Natural killer cell treated with Interleukin-12 subunit alpha and Interleukin-12 subunit beta and Interleukin-15 and Interleukin-18, amount 100 ng/mL, for 72 hours (primary cell): Measurements from ENCODE around the gene TBCB. TPM values are rescaled to one million over a fixed set of nuclear protein-coding genes. Genes with fewer than 3 reads are reported as not detected.
"Not testable (repeated sequence)": the region's sequence is repeated elsewhere in the genome, so short reads cannot be mapped to it uniquely, and the experiment has no call there.

Experiments used
- ATAC-seq, 2 donors: fragments of 150-1000 bp; cut with Tn5 transposase in 1 of 2; sonication (Bioruptor Pico), chemical (Tn5 transposase) in 1 of 2; 2 replicates each; pipeline ENCODE4 v1.10.0; 2021
- DNase-seq: peaks from one replicate; pipeline ENCODE4 v3.0.0; 2022; ENCODE audit warnings: low spot score
- H3K27ac Mint-ChIP-seq, 2 donors: 1 replicate in 1 of 2; 2 replicates in 1 of 2; pipeline ENCODE4 v1.8.0; 2022; ENCODE audit warnings: mixed read lengths in 2 of 2, mild to moderate bottlenecking in 1 of 2, moderate library complexity in 1 of 2
- H3K27me3 Mint-ChIP-seq, 2 donors: 1 replicate in 1 of 2; 2 replicates in 1 of 2; pipeline ENCODE4 v1.8.0; 2022; ENCODE audit warnings: mixed read lengths in 2 of 2
- H3K36me3 Mint-ChIP-seq: one replicate; pipeline ENCODE4 v1.8.0; 2022; ENCODE audit warnings: mixed read lengths
- H3K4me1 Mint-ChIP-seq, 2 donors: 1 replicate in 1 of 2; 2 replicates in 1 of 2; pipeline ENCODE4 v1.8.0; 2022; ENCODE audit warnings: low read depth in 2 of 2, mixed read lengths in 2 of 2, mild to moderate bottlenecking in 1 of 2
- H3K4me3 Mint-ChIP-seq: one replicate; pipeline ENCODE4 v1.8.0; 2022; ENCODE audit warnings: mixed read lengths
- H3K9me3 Mint-ChIP-seq: 2 replicates; pipeline ENCODE4 v1.8.0; 2022; ENCODE audit warnings: mixed read lengths
- total RNA-seq, 2 donors: library from RNA; stranded (reverse); gene quantifications; one replicate each; pipeline ENCODE4 v1.2.3, GENCODE V29; 2022

TBCB gene
- total RNA-seq, 2 donors from 2014 or later: 130 to 141 TPM

- Mint-ChIP-seq H3K27me3 (no peaks in the 10 kb centered on the region), H3K4me3 (no peak overlapping the region), H3K9me3 (no peaks in the 10 kb centered on the region), H3K4me1 (peaks cover 10 to 11% of the 10 kb centered on the region in 2 donors), H3K27ac (no peak overlapping the region), H3K36me3 (no peaks in the 10 kb centered on the region)
- DNase-seq (no peak), ATAC-seq (no peak)
These were observed 36.1 kb downstream of the TBCB start for GRCh38 chr19:36151144-36152018.

DNA sequence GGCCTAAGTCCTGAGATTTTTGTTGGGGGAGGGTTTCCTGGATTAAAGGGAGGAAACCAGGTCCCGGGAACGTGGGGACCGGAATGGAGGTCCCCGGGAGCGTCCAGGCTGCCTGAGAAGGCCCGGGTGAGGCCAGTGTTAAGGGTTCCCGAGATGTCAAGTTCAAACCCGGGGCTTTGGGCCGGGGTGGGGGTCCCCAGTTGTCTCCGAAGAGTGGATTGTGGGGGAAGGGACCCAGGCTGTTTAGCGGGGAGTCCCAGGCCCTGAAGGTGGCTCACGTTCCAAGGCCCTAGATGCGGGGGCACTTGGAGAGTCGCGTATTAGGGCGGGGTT lies 36.7 kb downstream of the TBCB start:
- ATAC-seq (no peak), DNase-seq (no peak)
- Mint-ChIP-seq H3K27me3 (no peaks in the 10 kb centered on the region), H3K4me3 (no peak overlapping the region), H3K27ac (no peak overlapping the region), H3K36me3 (no peaks in the 10 kb centered on the region), H3K9me3 (no peaks in the 10 kb centered on the region), H3K4me1 (peaks cover 10 to 15% of the 10 kb centered on the region in 2 donors)

GRCh38 chr19:36152352-36153091 lies 37.3 kb downstream of the TBCB start, which contains the start of gene COX7A1:
COX7A1 (minus strand) TSS chr19:36152447; CDS start chr19:36152407, 40 bp downstream.
- Mint-ChIP-seq H3K36me3 (no peaks in the 10 kb centered on the region), H3K4me3 (no peak within 1 kb of the TSS), H3K27me3 (no peaks in the 10 kb centered on the region), H3K4me1 (peaks cover 10 to 15% of the 10 kb centered on the region in 2 donors), H3K9me3 (no peaks in the 10 kb centered on the region), H3K27ac (no peak within 1 kb of the TSS)
- no peak for DNase-seq
- peak in 1 of 2 donors; percentile 55 for ATAC-seq

DNA sequence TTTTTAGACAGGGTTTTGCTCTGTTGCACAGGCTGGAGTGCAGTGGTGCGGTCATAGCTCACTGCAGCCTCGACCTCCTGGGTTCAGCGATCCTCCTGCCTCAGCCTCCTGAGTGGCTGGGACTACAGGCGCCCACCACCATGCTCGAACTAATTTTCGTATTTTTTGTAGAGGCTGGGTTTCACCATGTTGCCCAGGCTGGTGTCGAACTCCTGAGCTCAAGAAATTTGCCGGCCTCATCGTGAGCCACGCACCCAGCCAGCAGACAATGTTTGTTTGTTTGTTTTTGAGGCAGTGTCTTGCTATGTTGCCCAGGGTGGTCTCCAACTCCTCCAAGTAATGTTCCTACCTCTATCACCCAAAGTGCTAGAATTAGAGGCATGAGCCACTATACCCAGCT lies 37.9 kb downstream of the TBCB start:
- H3K27me3 Mint-ChIP-seq: no peaks in the 10 kb centered on the region
- H3K9me3 Mint-ChIP-seq: no peaks in the 10 kb centered on the region
- H3K4me1 Mint-ChIP-seq: peaks cover 15% of the 10 kb centered on the region in 2 donors
- ATAC-seq: no peak
- DNase-seq: no peak
- H3K27ac Mint-ChIP-seq: no peak overlapping the region
- H3K4me3 Mint-ChIP-seq: no peak overlapping the region
- no peaks in the 10 kb centered on the region for H3K36me3 Mint-ChIP-seq

GRCh38 chr19:36160821-36161596 lies 45.7 kb downstream of the TBCB start:
- no peak overlapping the region for H3K27ac Mint-ChIP-seq
- DNase-seq (no peak), ATAC-seq (no peak)
- H3K4me1 Mint-ChIP-seq: peaks cover 7 to 10% of the 10 kb centered on the region in 2 donors
- H3K9me3 Mint-ChIP-seq: no peaks in the 10 kb centered on the region
- H3K27me3 Mint-ChIP-seq: no peaks in the 10 kb centered on the region
- H3K4me3 Mint-ChIP-seq: no peak overlapping the region
- no peaks in the 10 kb centered on the region for H3K36me3 Mint-ChIP-seq

DNA sequence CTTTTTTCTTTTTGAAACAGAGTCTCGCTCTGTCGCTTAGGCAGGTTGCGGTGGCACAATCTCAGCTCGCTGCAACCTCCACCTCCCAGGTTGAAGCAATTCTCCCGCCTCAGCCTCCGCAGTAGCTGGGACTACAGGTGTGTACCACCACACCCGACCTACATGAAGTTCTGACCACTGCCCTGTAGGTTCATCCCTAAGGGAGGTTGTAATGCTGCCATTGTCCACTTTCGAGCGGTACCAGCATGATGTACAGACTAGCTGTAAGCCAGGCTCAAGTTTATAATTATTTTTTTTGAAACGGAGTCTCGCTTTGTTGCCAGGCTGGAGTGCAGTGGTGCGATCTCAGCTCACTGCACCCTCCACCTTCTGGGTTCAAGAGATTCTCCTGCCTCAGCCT lies 48.5 kb downstream of the TBCB start:
- Mint-ChIP-seq H3K9me3 (no peaks in the 10 kb centered on the region), H3K4me1 (peaks cover 0 to 3% of the 10 kb centered on the region in 2 donors), H3K27me3 (no peaks in the 10 kb centered on the region), H3K36me3 (no peaks in the 10 kb centered on the region), H3K27ac (no peak overlapping the region), H3K4me3 (no peak overlapping the region)
- ATAC-seq (no peak), DNase-seq (no peak)

DNA sequence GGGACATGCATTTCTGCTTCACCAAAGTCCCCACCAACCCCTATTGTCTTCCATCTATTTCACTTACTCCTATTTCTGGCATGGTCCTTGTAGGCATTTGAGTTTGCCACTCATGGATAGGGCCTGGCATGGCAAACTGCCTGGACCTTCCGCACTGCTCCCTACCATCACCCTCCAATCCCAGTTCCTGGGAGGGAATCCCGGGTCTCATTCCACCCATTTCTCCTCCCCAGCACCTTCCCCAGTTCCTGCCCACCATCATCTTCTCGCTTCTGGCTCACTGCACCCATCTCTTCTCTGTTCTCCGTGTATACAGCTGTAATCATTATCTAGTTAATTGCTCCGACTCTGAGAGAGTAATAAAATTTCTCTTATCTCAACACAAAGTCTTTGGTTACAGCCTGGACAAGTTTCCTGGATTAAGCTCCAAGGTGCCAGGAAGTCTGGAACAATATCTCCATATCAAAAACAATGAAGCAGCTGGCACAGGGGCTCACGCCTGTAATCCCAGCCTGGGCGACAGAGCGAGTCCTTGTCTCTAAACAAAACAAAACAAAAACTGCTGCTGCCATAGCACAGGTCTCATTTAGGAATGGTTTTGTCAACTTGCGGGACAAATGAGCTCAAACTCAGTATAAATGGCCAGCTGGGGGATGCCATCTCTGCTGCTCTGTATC lies 54.0 kb downstream of the TBCB start:
- ATAC-seq (no peak), DNase-seq (no peak)
- H3K36me3 Mint-ChIP-seq: no peaks in the 10 kb centered on the region
- no peaks in the 10 kb centered on the region for H3K9me3 Mint-ChIP-seq
- H3K27me3 Mint-ChIP-seq: no peaks in the 10 kb centered on the region
- no peak overlapping the region for H3K27ac Mint-ChIP-seq
- H3K4me3 Mint-ChIP-seq: no peak overlapping the region
- peaks cover 0 to 2% of the 10 kb centered on the region in 2 donors for H3K4me1 Mint-ChIP-seq

DNA sequence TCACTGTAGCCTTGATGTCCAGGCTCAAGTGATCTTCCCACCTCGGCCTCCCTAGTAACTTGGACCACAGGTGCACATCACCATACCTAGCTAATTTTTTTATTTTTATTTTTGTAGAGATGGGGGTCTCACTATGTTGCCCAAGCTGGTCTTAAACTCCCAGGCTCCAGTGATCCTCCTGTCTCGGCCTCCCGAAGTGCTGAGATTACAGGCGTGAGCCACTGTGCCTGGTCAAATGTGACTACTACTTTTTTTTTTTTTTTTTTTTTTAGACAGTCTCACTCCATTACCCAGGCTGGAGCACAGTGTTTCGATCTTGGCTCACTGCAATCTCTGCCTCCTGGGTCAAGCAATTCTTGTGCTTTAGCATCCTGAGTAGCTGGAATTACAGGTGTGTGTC lies 57.6 kb downstream of the TBCB start:
- H3K4me3 Mint-ChIP-seq: no peak overlapping the region
- peaks cover 0 to 2% of the 10 kb centered on the region in 2 donors for H3K4me1 Mint-ChIP-seq
- H3K9me3 Mint-ChIP-seq: no peaks in the 10 kb centered on the region
- ATAC-seq (no peak), DNase-seq (no peak)
- no peaks in the 10 kb centered on the region for H3K27me3 Mint-ChIP-seq
- H3K36me3 Mint-ChIP-seq: no peaks in the 10 kb centered on the region
- no peak overlapping the region for H3K27ac Mint-ChIP-seq

GRCh38 chr19:36173846-36174245 lies 58.6 kb downstream of the TBCB start:
- DNase-seq, H3K9me3 Mint-ChIP-seq, ATAC-seq, H3K27me3 Mint-ChIP-seq, H3K4me1 Mint-ChIP-seq, H3K4me3 Mint-ChIP-seq, H3K27ac Mint-ChIP-seq, H3K36me3 Mint-ChIP-seq: not testable (repeated sequence)

Other genes with a start within 250 kb of the TBCB start
- 1 to 10 TPM; 1.9 TPM for gene APLP1, start 246.9 kb upstream of the TBCB start, total RNA-seq
- 10 to 100 TPM; 54.4 to 68.7 TPM for gene NFKBID, start 214.9 kb upstream of the TBCB start, total RNA-seq
- gene HCST, start 212.9 kb upstream of the TBCB start, total RNA-seq: 100 to 1,000 TPM; 154 to 228 TPM
- gene TYROBP, start 207.2 kb upstream of the TBCB start, total RNA-seq: 100 to 1,000 TPM in 1 of 2 donors, 10 to 100 TPM in 1; 65.3 to 235 TPM
- gene LRFN3, start 179.1 kb upstream of the TBCB start, total RNA-seq: 10 to 100 TPM in 1 of 2 donors, 1 to 10 TPM in 1; 4.6 to 10.6 TPM
- gene SDHAF1, start 120.3 kb upstream of the TBCB start, total RNA-seq: 10 to 100 TPM; 17.6 to 21.4 TPM
- 1 to 10 TPM; 3.0 to 4.5 TPM for gene SYNE4, start 106.7 kb upstream of the TBCB start, total RNA-seq
- 10 to 100 TPM; 64.5 to 68.1 TPM for gene ALKBH6, start 101.3 kb upstream of the TBCB start, total RNA-seq
- under 1 TPM; 0.76 to 0.78 TPM for gene CLIP3, start 82.6 kb upstream of the TBCB start, total RNA-seq
- 1 to 10 TPM in 1 of 2 donors, under 1 TPM in 1; 0.47 to 1.7 TPM for gene THAP8, start 61.2 kb upstream of the TBCB start, total RNA-seq
- gene WDR62, start 60.6 kb upstream of the TBCB start, total RNA-seq: 10 to 100 TPM; 15.0 to 57.1 TPM
- not detected for gene OVOL3, start 4.3 kb upstream of the TBCB start, total RNA-seq
- gene POLR2I, start 593 bp upstream of the TBCB start, total RNA-seq: 10 to 100 TPM; 40.7 to 42.4 TPM
- gene CAPNS1, start 24.6 kb downstream of the TBCB start, total RNA-seq: 100 to 1,000 TPM; 175 to 437 TPM
- gene COX7A1, start 37.0 kb downstream of the TBCB start, total RNA-seq: not detected
- 1 to 10 TPM; 3.2 to 4.3 TPM for gene ZNF565, start 99.2 kb downstream of the TBCB start, total RNA-seq
- gene ZNF146, start 99.6 kb downstream of the TBCB start, total RNA-seq: 10 to 100 TPM; 72.4 to 72.8 TPM